ENCODE data around the gene TTLL9. TPM values are rescaled to one million over a fixed set of nuclear protein-coding genes. Genes with fewer than 3 reads are reported as not detected.
A peak's percentile ranks its signal among the peaks of the same experiment; 100 is the strongest.
"Not testable (repeated sequence)": the region's sequence is repeated elsewhere in the genome, so short reads cannot be mapped to it uniquely, and the experiment has no call there.

Gene TTLL9, protein sequence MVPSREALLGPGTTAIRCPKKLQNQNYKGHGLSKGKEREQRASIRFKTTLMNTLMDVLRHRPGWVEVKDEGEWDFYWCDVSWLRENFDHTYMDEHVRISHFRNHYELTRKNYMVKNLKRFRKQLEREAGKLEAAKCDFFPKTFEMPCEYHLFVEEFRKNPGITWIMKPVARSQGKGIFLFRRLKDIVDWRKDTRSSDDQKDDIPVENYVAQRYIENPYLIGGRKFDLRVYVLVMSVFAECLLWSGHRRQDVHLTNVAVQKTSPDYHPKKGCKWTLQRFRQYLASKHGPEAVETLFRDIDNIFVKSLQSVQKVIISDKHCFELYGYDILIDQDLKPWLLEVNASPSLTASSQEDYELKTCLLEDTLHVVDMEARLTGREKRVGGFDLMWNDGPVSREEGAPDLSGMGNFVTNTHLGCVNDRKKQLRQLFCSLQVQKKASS
- not detected for polyA plus RNA-seq

DNA sequence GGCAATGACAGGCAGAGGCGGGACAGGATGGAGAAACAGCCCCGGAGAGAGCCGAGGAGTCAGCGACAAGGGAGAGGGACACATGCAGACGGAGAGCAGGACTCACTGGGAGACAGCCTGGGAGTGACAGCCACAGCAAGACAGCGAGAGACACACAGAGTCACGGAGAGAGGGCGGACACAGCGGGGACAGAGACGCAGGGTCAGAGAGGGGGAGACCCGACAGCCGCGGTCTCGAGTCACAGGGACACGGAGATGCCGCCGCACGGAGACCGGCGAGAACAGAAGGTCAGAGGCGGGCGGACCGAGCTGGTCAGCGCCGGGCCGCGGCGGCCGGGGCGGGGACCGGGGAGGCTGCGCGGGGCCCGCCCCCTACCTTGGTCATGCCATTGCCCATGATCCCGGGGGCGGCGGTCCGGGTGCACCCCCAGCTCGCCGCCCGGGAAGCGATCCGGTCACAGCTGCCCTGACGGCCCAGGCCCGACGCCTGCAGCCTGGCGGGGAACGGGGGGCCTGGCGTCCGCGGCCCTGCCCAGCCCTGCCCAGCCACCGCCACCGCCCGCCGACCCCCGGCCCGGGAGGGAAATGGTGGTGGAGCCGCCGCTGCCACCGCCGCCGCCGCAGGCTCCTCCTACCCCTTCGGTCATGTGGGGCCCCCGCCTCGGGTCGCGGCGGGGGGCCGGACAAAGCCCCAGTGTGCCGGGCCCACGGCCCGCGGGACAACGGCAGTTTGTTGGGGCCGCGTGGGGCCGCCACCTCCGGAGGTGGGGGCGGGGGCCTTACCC, at the start of gene TTLL9, which contains the start of gene DUSP15:
Gene TTLL9 (plus strand): TSS at position 693 of the 784 bp plus-strand sequence. CDS start 493 bp downstream, outside the sequence.
Gene DUSP15 (minus strand): TSS at position 586 of the 784 bp plus-strand sequence. CDS start 190 bp downstream, at position 396.
- Mint-ChIP-seq H3K9me3 (no peaks in the 10 kb centered on the region), H3K27ac (peak within 1 kb of the TSS in 1 of 3 donors; percentile 29), H3K36me3 (peaks cover 1% of the 10 kb centered on the region), H3K4me3 (peak within 1 kb of the TSS; percentile 39 to 94 (median 88)), H3K4me1 (peaks cover 15 to 20% (median 16%) of the 10 kb centered on the region in 3 donors), H3K27me3 (peaks cover 35% of the 10 kb centered on the region)

DNA sequence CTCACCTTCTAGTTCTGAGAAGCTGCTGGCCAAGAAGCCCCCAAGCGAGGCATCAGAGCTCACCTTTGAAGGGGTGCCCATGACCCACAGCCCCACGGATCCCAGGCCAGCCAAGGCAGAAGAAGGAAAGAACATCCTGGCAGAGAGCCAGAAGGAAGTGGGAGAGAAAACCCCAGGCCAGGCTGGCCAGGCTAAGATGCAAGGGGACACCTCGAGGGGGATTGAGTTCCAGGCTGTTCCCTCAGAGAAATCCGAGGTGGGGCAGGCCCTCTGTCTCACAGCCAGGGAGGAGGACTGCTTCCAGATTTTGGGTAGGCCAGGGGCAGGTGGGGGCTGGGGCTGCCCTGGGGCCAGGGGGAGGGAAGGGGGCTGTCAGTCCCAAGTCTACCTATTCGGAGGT, 49.0 kb upstream of the TTLL9 start:
- Mint-ChIP-seq H3K4me1 (no peaks in the 10 kb centered on the region), H3K27me3 (peaks cover 1% of the 10 kb centered on the region), H3K4me3 (no peak overlapping the region), H3K27ac (no peak overlapping the region), H3K9me3 (no peaks in the 10 kb centered on the region), H3K36me3 (no peaks in the 10 kb centered on the region)

DNA sequence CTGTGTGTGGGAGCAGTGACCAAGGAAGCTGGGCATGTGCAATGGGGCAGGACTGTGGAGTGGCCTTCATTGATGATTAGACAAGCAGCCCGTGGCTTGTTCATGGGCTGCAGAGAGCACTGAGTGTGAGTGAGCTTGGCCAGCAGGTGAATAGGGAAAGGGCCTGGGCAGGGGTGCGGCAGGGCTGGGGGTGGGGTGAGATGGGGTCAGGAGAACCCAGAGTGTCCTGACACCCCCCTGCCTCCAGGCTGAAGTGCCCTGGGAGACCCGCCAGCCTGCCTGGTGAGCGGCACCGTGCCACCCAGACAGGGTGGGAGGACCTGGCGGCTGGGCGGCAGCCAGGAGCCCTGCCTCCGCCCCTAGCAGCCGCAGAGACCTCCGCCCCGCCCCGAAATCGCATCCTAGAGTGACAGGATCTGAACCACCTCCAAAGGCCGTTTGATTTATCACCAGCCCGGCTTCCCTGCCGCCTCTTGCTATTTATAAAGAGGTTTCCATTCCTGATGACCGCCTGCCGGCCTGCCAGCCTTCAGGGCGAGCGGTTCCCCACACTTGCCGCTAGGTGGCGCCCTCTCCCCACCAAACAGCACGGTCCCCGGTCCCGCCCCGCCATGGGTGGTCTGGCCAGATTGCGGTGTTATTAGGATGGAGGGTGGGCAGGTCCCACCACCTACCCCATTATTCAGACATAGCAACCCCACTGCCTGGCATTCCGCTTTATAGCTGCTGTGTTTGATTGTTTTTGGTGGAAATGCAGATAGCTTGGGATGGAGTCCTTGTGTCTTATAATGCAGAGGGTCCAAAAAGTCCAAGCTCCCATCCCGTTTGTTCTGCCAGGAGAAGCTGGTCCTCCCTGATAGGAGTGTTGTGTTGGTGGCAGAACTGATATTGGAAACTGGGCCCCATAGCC, 47.8 kb upstream of the TTLL9 start:
- Mint-ChIP-seq H3K36me3 (no peaks in the 10 kb centered on the region), H3K9me3 (no peaks in the 10 kb centered on the region), H3K4me3 (peak overlapping the region in 1 of 4 donors; percentile 32), H3K4me1 (no peaks in the 10 kb centered on the region), H3K27me3 (peaks cover 1% of the 10 kb centered on the region), H3K27ac (peak overlapping the region in 1 of 3 donors; percentile 86)

DNA sequence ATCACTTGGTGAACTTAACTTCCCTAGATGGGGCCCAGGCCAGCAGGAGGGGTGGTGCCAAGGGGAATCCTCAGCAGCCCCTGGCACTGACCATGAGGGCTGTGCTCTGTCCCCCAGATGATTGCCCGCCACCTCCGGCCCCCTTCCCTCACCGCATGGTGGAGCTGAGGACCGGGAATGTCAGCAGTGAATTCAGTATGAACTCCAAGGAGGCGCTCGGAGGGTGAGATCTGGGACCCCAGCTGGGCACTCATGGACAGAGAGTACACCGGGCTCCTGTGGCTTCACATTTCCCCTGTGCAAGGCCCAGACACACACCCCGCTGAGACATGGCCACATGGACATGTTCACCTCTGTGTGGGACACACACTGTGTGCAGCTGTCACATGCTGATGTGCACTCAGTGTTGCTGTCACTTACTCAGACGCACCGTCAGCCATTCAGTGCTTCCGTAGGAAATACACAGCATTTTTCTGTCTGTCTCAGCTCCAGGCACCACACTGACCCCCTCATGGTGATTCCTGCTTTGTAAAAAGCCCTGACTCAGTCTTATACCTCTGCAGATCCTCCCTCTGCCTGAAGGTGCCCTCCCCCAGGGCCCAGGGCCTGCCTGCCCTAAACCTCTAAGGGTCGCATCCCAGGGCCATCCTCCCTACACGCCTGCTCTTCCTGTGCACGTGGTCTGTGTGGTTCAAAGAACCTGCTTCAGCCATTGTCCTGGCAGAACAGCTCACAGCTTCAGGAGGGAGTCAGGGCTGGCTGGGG, 46.9 kb upstream of the TTLL9 start:
- Mint-ChIP-seq H3K9me3 (no peaks in the 10 kb centered on the region), H3K4me1 (no peaks in the 10 kb centered on the region), H3K27me3 (peaks cover 1% of the 10 kb centered on the region), H3K4me3 (no peak overlapping the region), H3K27ac (no peak overlapping the region), H3K36me3 (no peaks in the 10 kb centered on the region)

DNA sequence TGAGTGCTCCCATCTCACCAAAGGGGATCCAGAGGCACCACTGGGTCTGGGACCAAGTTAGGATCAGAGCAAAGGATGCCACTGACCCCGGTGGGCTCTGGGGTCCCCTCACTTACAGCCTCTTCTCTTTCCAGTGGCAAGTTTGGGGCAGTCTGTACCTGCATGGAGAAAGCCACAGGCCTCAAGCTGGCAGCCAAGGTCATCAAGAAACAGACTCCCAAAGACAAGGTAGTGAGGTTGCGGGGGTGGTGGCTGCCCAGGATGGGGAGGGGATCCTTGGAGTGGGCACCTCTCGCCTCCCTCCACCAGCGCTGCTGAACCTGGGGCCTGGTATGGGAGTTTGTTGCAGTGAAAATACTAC, 46.3 kb upstream of the TTLL9 start:
- Mint-ChIP-seq H3K4me3 (no peak overlapping the region), H3K4me1 (no peaks in the 10 kb centered on the region), H3K36me3 (no peaks in the 10 kb centered on the region), H3K27ac (no peak overlapping the region), H3K9me3 (no peaks in the 10 kb centered on the region), H3K27me3 (peaks cover 1% of the 10 kb centered on the region)

DNA sequence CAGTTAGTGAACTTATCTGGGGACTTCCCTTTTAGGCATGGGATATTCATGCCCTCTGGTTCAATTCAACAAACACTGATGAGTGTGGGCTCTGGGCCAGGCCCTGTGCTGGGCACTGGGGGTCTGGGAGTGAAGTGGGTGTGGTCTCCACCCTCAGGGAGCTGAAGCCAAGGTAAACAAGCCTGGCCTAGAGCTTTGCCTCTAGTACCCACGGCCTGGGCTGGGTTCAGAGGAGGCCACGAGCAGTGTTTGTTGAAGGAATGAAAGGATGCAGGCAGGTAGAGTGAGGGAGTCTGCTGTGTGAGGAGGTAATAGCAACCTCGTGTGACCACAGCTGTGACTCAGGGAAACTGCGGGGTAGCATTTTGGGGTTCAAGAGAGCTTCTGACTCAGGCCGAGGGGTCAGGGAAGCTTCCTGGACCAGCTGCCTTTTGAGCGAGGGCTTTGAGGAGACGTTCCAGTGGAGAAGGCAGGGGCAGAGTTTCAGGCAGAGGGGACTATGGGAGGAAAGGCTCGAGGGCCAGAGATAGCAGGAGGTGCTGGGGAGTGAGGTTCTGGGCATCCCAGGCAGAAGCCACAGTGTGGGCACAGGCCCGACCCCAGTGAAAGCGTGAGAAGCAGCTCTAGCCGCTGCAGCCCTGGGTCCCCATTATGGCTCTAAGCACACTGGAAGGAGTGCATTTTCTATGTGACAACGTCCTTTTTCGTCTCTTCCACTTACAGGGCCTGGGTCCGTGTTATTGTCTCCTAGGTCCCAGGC, 45.7 kb upstream of the TTLL9 start:
- H3K36me3 Mint-ChIP-seq = no peaks in the 10 kb centered on the region
- H3K4me3 Mint-ChIP-seq = no peak overlapping the region
- no peaks in the 10 kb centered on the region for H3K9me3 Mint-ChIP-seq
- H3K4me1 Mint-ChIP-seq = peaks cover 0 to 1% (median 0%) of the 10 kb centered on the region in 3 donors
- peaks cover 1% of the 10 kb centered on the region for H3K27me3 Mint-ChIP-seq
- no peak overlapping the region for H3K27ac Mint-ChIP-seq

DNA sequence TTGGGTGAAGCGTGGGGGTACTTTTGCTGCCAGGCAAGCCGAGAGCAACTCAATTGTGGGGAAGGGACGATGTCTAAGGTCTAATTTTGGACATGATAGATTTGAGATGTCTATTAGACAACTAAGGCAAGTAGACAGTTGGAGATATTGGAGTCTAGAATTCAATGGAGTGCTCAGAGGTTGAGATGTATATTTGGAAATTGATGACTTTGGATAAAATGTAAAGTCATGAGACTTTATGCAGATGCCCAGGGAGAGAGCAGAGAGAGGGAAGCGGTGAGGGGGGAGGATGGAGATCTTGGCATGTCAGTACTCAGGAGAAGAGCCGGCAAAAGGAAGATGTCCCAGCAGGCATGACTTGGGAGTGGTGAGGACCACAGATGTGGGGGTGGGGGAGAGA, 44.4 kb upstream of the TTLL9 start:
- Mint-ChIP-seq H3K27me3 (peaks cover 1% of the 10 kb centered on the region), H3K36me3 (no peaks in the 10 kb centered on the region), H3K27ac (no peak overlapping the region), H3K4me3 (no peak overlapping the region), H3K4me1 (peaks cover 0 to 2% (median 2%) of the 10 kb centered on the region in 3 donors), H3K9me3 (no peaks in the 10 kb centered on the region)

DNA sequence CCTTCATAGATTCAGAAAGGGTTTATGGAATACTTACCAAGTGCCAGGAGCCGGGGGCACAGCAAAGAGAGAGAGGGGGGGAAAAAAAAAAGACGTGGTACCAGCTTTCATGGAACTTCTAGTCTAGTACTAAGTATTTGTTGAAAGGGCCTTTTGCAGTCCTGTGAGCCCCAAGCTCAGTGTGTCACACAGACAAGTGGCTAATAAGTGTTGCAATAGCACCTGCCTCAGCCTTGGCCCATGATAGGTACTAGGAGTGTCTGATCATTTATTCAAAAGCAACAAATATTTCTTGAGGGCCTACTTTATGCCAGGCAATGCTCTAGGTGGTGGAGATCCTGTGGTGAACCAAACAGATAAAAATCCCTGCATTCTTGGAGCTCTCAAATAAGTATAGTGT, 43.4 kb upstream of the TTLL9 start:
- Mint-ChIP-seq H3K27me3 (peaks cover 1% of the 10 kb centered on the region), H3K36me3 (no peaks in the 10 kb centered on the region), H3K9me3 (no peaks in the 10 kb centered on the region), H3K27ac (no peak overlapping the region), H3K4me1 (peaks cover 0 to 2% (median 2%) of the 10 kb centered on the region in 3 donors), H3K4me3 (no peak overlapping the region)

DNA sequence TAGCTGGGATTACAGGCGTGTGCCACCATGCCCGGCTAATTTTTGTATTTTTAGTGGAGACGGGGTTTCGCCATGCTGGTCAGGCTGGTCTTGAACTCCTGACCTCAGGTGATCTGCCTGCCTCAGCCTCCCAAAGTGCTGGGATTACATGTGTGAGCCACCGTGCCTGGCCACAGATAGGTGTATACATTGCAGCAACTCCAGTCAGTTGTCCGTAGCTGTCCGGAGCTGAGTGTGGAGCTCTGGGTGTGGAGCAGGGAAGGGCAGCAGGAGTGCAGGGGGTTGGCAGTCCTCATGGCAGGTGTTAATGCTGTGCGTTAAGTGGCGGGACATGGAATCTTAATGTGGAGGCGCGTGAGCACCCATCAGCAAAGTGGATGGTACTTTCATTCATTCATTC, 42.4 kb upstream of the TTLL9 start:
- H3K27me3 Mint-ChIP-seq, H3K36me3 Mint-ChIP-seq, H3K27ac Mint-ChIP-seq, H3K9me3 Mint-ChIP-seq, H3K4me1 Mint-ChIP-seq: not testable (repeated sequence)
- H3K4me3 Mint-ChIP-seq = peak overlapping the region in 1 of 4 donors; percentile 4

DNA sequence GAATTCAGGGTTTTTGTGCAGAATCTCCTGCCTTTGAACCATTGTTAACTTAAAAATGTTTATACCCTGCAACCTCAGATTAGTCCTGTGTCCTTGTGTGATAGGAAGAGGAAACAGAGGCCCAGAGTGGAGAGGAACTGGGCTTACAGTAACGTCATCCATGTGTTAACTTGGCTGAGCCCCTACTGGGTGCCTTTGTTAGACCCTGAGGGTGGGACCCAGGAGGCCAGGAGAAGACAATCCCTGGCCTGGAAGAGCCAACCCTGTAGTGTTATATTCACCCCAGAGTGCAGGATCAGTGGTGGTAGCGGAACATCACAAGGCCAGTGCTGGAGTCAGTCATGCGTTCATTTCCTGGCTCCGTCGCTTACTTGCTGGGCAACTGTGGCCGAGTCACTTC, 40.7 kb upstream of the TTLL9 start:
- no peaks in the 10 kb centered on the region for H3K9me3 Mint-ChIP-seq
- H3K4me3 Mint-ChIP-seq = no peak overlapping the region
- H3K27ac Mint-ChIP-seq = no peak overlapping the region
- H3K4me1 Mint-ChIP-seq = peaks cover 0 to 5% (median 2%) of the 10 kb centered on the region in 3 donors
- H3K27me3 Mint-ChIP-seq = no peaks in the 10 kb centered on the region
- peaks cover 2% of the 10 kb centered on the region for H3K36me3 Mint-ChIP-seq

DNA sequence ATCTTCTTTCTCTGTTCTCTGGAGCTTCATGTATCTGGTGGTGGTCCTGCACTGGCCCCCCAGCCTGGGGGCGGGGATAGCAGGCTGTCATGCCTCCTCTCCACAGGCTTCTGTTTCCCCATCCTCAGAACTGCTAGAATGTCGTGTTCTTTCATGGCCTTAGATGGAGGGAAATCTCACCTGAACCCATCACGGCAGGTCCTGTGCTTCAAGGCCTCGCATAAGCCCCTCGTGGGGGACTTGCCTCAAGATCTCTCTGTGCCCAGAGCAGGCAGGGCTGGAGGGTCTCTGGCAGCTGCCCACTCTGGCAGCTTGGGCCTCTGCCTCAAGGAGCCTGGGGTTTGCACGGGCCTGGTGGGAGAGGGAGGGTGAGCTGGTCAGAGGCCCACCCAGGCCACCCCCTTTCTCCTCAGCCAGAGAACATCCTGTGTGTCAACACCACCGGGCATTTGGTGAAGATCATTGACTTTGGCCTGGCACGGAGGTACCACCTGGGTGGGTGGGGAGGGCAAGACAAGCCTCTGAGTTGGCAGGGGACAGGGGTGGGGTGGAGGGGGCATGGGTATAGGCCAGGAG, 39.9 kb upstream of the TTLL9 start:
- no peaks in the 10 kb centered on the region for H3K9me3 Mint-ChIP-seq
- H3K4me1 Mint-ChIP-seq = peaks cover 0 to 5% (median 2%) of the 10 kb centered on the region in 3 donors
- no peak overlapping the region for H3K4me3 Mint-ChIP-seq
- H3K27ac Mint-ChIP-seq = no peak overlapping the region
- no peaks in the 10 kb centered on the region for H3K27me3 Mint-ChIP-seq
- H3K36me3 Mint-ChIP-seq = peaks cover 2% of the 10 kb centered on the region

DNA sequence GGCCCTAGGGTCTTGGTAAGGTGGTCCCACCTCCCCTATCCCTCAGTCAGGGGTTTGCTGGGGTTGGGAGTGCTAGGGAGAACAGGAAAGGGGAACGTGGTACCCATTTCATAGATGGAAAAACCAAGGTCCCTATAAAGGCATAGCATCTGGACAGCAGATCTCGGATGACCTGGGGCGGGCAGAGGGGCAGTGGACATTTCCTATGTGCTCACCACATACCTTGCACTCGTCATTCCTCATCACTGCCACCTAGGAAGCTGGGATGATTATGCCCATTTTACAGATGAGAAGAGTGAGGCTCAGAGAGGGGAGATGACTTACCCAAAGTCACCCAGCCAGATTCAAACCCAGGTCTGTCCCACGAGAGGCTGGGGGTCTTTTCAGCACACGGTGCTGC, 39.2 kb upstream of the TTLL9 start:
- H3K9me3 Mint-ChIP-seq = no peaks in the 10 kb centered on the region
- no peak overlapping the region for H3K27ac Mint-ChIP-seq
- peaks cover 0 to 10% (median 7%) of the 10 kb centered on the region in 3 donors for H3K4me1 Mint-ChIP-seq
- no peak overlapping the region for H3K4me3 Mint-ChIP-seq
- no peaks in the 10 kb centered on the region for H3K27me3 Mint-ChIP-seq
- peaks cover 2% of the 10 kb centered on the region for H3K36me3 Mint-ChIP-seq

DNA sequence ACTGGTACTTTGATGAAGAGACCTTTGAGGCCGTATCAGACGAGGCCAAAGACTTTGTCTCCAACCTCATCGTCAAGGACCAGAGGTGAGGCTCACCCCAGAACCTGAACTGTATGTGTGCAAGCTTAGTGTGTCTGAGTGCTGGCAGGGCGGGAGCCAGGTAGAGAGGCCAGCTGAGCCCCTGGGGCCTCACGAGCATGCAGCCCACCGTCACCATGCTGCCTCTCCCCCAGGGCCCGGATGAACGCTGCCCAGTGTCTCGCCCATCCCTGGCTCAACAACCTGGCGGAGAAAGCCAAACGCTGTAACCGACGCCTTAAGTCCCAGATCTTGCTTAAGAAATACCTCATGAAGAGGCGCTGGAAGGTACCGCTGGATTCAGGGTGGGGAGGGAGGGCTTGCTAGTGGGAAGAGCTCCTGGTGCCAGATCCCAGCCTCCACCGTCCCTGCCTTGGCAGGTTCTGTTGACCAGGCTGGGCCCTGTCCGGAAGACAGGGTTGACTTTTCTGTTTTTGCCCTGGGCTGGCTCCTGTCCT, 38.6 kb upstream of the TTLL9 start:
- Mint-ChIP-seq H3K27ac (no peak overlapping the region), H3K9me3 (no peaks in the 10 kb centered on the region), H3K4me1 (peaks cover 0 to 14% (median 10%) of the 10 kb centered on the region in 3 donors), H3K36me3 (peaks cover 2% of the 10 kb centered on the region), H3K4me3 (no peak overlapping the region), H3K27me3 (peaks cover 3% of the 10 kb centered on the region)

All from IgD-negative memory B cell (primary cell).